HG02571 (cell line): ENCODE measurements around the gene MAPK13.
A peak's percentile ranks its signal among the peaks of the same experiment; 100 is the strongest.
"Not testable (repeated sequence)": the region's sequence is repeated elsewhere in the genome, so short reads cannot be mapped to it uniquely, and the experiment has no call there.

Experiments used
- ATAC-seq: cut with Tn5 transposase; IDR thresholded peaks from one replicate; pipeline ENCODE4 v1.9.1; 2021; ENCODE audit warnings: mild to moderate bottlenecking, moderate library complexity; ENCODE audit not compliant: unreplicated experiment

MAPK13 gene

GRCh38 chr6:36114798-36115408, 15.4 kb upstream of the MAPK13 start:
- ATAC-seq = no peak

GRCh38 chr6:36115412-36115811, 14.9 kb upstream of the MAPK13 start:
- no peak for ATAC-seq

- ATAC-seq = no peak
Observed at GRCh38 chr6:36116066-36116864, 14.0 kb upstream of the MAPK13 start.

GRCh38 chr6:36116943-36117342, 13.4 kb upstream of the MAPK13 start:
- ATAC-seq = no peak

GRCh38 chr6:36117658-36118549, 12.4 kb upstream of the MAPK13 start:
- no peak for ATAC-seq

GRCh38 chr6:36118550-36119107, 11.7 kb upstream of the MAPK13 start:
- ATAC-seq = no peak

GRCh38 chr6:36119209-36119608, 11.1 kb upstream of the MAPK13 start:
- no peak for ATAC-seq

- ATAC-seq = no peak
Observed at GRCh38 chr6:36120018-36120417, 10.3 kb upstream of the MAPK13 start.

- no peak for ATAC-seq
Observed at GRCh38 chr6:36120539-36120938, 9.8 kb upstream of the MAPK13 start.

- no peak for ATAC-seq
Observed at GRCh38 chr6:36120979-36121786, 9.1 kb upstream of the MAPK13 start.

GRCh38 chr6:36121787-36122494, 8.4 kb upstream of the MAPK13 start:
- no peak for ATAC-seq

- no peak for ATAC-seq
Observed at GRCh38 chr6:36122495-36123269, 7.6 kb upstream of the MAPK13 start.

- peak; percentile 75 for ATAC-seq
Observed at GRCh38 chr6:36123270-36124139, 6.8 kb upstream of the MAPK13 start.

- ATAC-seq = not testable (repeated sequence)
Observed at GRCh38 chr6:36124346-36124745, 6.0 kb upstream of the MAPK13 start.

GRCh38 chr6:36124881-36125280, 5.4 kb upstream of the MAPK13 start:
- no peak for ATAC-seq

GRCh38 chr6:36125575-36125974, 4.7 kb upstream of the MAPK13 start:
- ATAC-seq = no peak

GRCh38 chr6:36126121-36126520, 4.2 kb upstream of the MAPK13 start:
- no peak for ATAC-seq
